ENCODE results near the gene TRMU.

TRMU gene

GRCh38 chr22:46395145-46395544, 59.6 kb downstream of the TRMU start:
- TF ChIP-seq GATA2 (IDR thresholded peaks at IDR 0.05; ENCODE audit: low read depth, low read length) (no peak), GATA3 (IDR thresholded peaks at IDR 0.05; ENCODE audit: low read depth, low read length) (no peak)

- no peak for TF ChIP-seq GATA3 (IDR thresholded peaks at IDR 0.05; ENCODE audit: low read depth, low read length)
- no peak for TF ChIP-seq GATA2 (IDR thresholded peaks at IDR 0.05; ENCODE audit: low read depth, low read length)
These were observed 62.0 kb downstream of the TRMU start for GRCh38 chr22:46397514-46397913.

- TF ChIP-seq GATA3 (IDR thresholded peaks at IDR 0.05; ENCODE audit: low read depth, low read length) = no peak
- no peak for TF ChIP-seq GATA2 (IDR thresholded peaks at IDR 0.05; ENCODE audit: low read depth, low read length)
These were observed 62.4 kb downstream of the TRMU start for GRCh38 chr22:46397951-46398350.

- TF ChIP-seq GATA2 (IDR thresholded peaks at IDR 0.05; ENCODE audit: low read depth, low read length) = no peak
- no peak for TF ChIP-seq GATA3 (IDR thresholded peaks at IDR 0.05; ENCODE audit: low read depth, low read length)
These were observed 63.9 kb downstream of the TRMU start for GRCh38 chr22:46399251-46400024.

GRCh38 chr22:46401370-46401769, 65.9 kb downstream of the TRMU start:
- TF ChIP-seq GATA2 (IDR thresholded peaks at IDR 0.05; ENCODE audit: low read depth, low read length) (no peak), GATA3 (IDR thresholded peaks at IDR 0.05; ENCODE audit: low read depth, low read length) (no peak)

- TF ChIP-seq GATA3 (IDR thresholded peaks at IDR 0.05; ENCODE audit: low read depth, low read length) = no peak
These were observed 67.0 kb downstream of the TRMU start for GRCh38 chr22:46402505-46402904.

GRCh38 chr22:46405901-46406300, 70.4 kb downstream of the TRMU start:
- no peak for TF ChIP-seq GATA2 (IDR thresholded peaks at IDR 0.05; ENCODE audit: low read depth, low read length)
- no peak for TF ChIP-seq GATA3 (IDR thresholded peaks at IDR 0.05; ENCODE audit: low read depth, low read length)

- TF ChIP-seq GATA2 (IDR thresholded peaks at IDR 0.05; ENCODE audit: low read depth, low read length) = no peak
- TF ChIP-seq GATA3 (IDR thresholded peaks at IDR 0.05; ENCODE audit: low read depth, low read length) = no peak
These were observed 70.8 kb downstream of the TRMU start for GRCh38 chr22:46406349-46406748.

- TF ChIP-seq GATA2 (IDR thresholded peaks at IDR 0.05; ENCODE audit: low read depth, low read length) (no peak), GATA3 (IDR thresholded peaks at IDR 0.05; ENCODE audit: low read depth, low read length) (no peak)
These were observed 71.3 kb downstream of the TRMU start for GRCh38 chr22:46406791-46407190.

Measured in SH-SY5Y (cell line).